Measurements from ENCODE around the gene KRTAP10-12. TPM values are rescaled to one million over a fixed set of nuclear protein-coding genes. Genes with fewer than 3 reads are reported as not detected.
A peak's percentile ranks its signal among the peaks of the same experiment; 100 is the strongest.

The KRTAP10-12 gene
- total and polyA plus RNA-seq, 2 of the 4 experiments (the other 2 are of a cell fraction): not detected

GRCh38 chr21:44658541-44658910 is 38.4 kb upstream of the KRTAP10-12 start:
- ATAC-seq (ENCODE audit: low read depth) (no peak), DNase-seq (no peak)
- BruUV-seq (replicated peaks): no TSS peak
- intact Hi-C loops (cut with micrococcal nuclease) (loop anchor here (10.0 kb wide), 1 partner anchor 56 kb away; the partner anchor contains the start of gene TSPEAR), in situ Hi-C loops (cut with MboI; ENCODE audit: low sequenced_read_pairs) (no loop called here), dilution Hi-C loops (cut with HindIII; ENCODE audit: low sequenced_read_pairs, unreplicated experiment) (no loop called here)
- no peaks in the 10 kb centered on the region for H3K36me3 ChIP-seq (ENCODE audit: control insufficient read depth, insufficient read depth, low read length)
- no peaks in the 10 kb centered on the region for H4K20me1 ChIP-seq (ENCODE audit: insufficient read depth, low read length)
- H2BK15ac ChIP-seq (ENCODE audit: low read depth, low read length): no peak overlapping the region
- H3K23ac ChIP-seq (ENCODE audit: low read depth, low read length): no peak overlapping the region
- no peak overlapping the region for H2BK20ac ChIP-seq (ENCODE audit: low read depth, low read length)
- WGBS, 2 experiments (ENCODE audit: extremely low coverage in 2 of 2, insufficient read length in 1 of 2): no CpG with 5 or more reads among the region's 5 CpGs
- peak overlapping the region; percentile 14 for H2AFZ ChIP-seq (replicated peaks; ENCODE audit: low read length, poor library complexity)
- H3K27ac ChIP-seq (ENCODE audit: insufficient read depth, low read length): no peak overlapping the region
- no peak overlapping the region for H2AK9ac ChIP-seq (replicated peaks; ENCODE audit: low read depth, low read length, poor library complexity)
- H3K9ac ChIP-seq (ENCODE audit: low read depth, low read length): no peak overlapping the region
- no peak overlapping the region for H3K56ac ChIP-seq (ENCODE audit: extremely low read depth, insufficient read depth, low read length)
- peaks cover 3% of the 10 kb centered on the region for H3K9me3 ChIP-seq (ENCODE audit: control insufficient read depth, insufficient read depth, low read length)
- no peaks in the 10 kb centered on the region for H3K79me1 ChIP-seq (ENCODE audit: low read depth in 1 of 2, low read length in 2 of 2)
- no peak overlapping the region for H3K4me2 ChIP-seq (ENCODE audit: low read depth, low read length)
- TF ChIP-seq RCOR1 (IDR thresholded peaks at IDR 0.05; ENCODE audit: insufficient replicate concordance, low read length): no peak
- TF ChIP-seq MAFK (IDR thresholded peaks at IDR 0.05; ENCODE audit: low read depth, low read length): no peak
- TF ChIP-seq CEBPB (IDR thresholded peaks at IDR 0.05; ENCODE audit: low read depth, low read length): no peak
- no peak for TF ChIP-seq MXI1 (IDR thresholded peaks at IDR 0.05; ENCODE audit: borderline replicate concordance, low read depth, low read length)
- TF ChIP-seq CTCF (conservative IDR thresholded peaks at IDR 0.05; ENCODE audit: low read depth, low read length): no peak
- no peak for TF ChIP-seq RFX5 (IDR thresholded peaks at IDR 0.05; ENCODE audit: low read depth, low read length)
- TF ChIP-seq FOS (IDR thresholded peaks at IDR 0.05; ENCODE audit: low read depth, low read length): no peak
- TF ChIP-seq MAZ (IDR thresholded peaks at IDR 0.05; ENCODE audit: borderline replicate concordance, low read depth, low read length): no peak
- no peak for TF ChIP-seq USF2 (IDR thresholded peaks at IDR 0.05; ENCODE audit: low read depth, low read length)
- no peak overlapping the region for H3K4ac ChIP-seq (ENCODE audit: low read depth, low read length)
- ChIA-PET POLR2A (ENCODE audit: unreplicated experiment) (no interaction called here), CTCF (no interaction called here)
- H2BK120ac ChIP-seq (ENCODE audit: low read depth, low read length): no peak overlapping the region
- H3K4me1 ChIP-seq (ENCODE audit: control insufficient read depth, insufficient read depth, low read length): no peaks in the 10 kb centered on the region
- H3K4me3 ChIP-seq (ENCODE audit: insufficient read depth, low read depth, low read length): no peak overlapping the region
- no peaks in the 10 kb centered on the region for H3K9me1 ChIP-seq (ENCODE audit: insufficient read depth, low read length)
- H3K18ac ChIP-seq (ENCODE audit: low read depth, low read length): no peak overlapping the region
- no peak overlapping the region for H3K14ac ChIP-seq (replicated peaks; ENCODE audit: low read depth, low read length)
- no peak overlapping the region for H4K5ac ChIP-seq (ENCODE audit: low read depth, low read length)
- no peak overlapping the region for H4K8ac ChIP-seq (ENCODE audit: low read depth in 2 of 2, low read length in 2 of 2)
- peaks cover 2% of the 10 kb centered on the region; the same call in 1 of the 2 replicates for H3K27me3 ChIP-seq (ENCODE audit: control insufficient read depth, insufficient read depth, low read length)
- no peak overlapping the region for H4K91ac ChIP-seq (ENCODE audit: insufficient read depth, low read depth, low read length)
- no peak overlapping the region for H2AK5ac ChIP-seq (ENCODE audit: low read depth, low read length)
- H2BK5ac ChIP-seq (ENCODE audit: low read depth, low read length, poor library complexity, severe bottlenecking): no peak overlapping the region
